ENCODE results near the gene GFI1B.

- TF ChIP-seq CTCF (conservative IDR thresholded peaks at IDR 0.05), result no peak
- TF ChIP-seq EZH2 (IDR thresholded peaks at IDR 0.05; ENCODE audit: low read depth), result no peak
Observed at GRCh38 chr9:132957805-132958204, 20.7 kb upstream of the GFI1B start.

All from PC-9 (cell line).